ENCODE results near the gene KRT6A.
"Not testable (repeated sequence)": the region's sequence is repeated elsewhere in the genome, so short reads cannot be mapped to it uniquely, and the experiment has no call there.

KRT6A gene

DNA sequence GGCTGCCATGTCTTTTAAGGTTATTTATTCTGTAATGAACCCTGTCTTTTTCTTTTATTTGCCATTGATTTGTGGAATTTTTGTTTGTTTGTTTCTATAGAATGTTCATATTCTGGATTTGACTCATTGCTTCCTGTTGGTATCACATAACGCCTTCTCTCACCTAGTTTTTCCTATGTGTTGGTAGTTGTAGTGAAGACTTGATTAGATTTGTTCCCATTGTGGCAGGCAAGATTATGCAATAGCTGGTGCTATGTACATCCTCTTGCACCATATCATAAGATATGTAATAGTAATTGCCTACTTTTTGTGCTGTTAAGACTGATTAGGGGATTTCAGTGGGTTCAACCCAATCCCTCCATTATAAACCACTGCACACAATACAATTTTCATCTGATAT, 37.2 kb downstream of the KRT6A start:
- no peak for DNase-seq

DNA sequence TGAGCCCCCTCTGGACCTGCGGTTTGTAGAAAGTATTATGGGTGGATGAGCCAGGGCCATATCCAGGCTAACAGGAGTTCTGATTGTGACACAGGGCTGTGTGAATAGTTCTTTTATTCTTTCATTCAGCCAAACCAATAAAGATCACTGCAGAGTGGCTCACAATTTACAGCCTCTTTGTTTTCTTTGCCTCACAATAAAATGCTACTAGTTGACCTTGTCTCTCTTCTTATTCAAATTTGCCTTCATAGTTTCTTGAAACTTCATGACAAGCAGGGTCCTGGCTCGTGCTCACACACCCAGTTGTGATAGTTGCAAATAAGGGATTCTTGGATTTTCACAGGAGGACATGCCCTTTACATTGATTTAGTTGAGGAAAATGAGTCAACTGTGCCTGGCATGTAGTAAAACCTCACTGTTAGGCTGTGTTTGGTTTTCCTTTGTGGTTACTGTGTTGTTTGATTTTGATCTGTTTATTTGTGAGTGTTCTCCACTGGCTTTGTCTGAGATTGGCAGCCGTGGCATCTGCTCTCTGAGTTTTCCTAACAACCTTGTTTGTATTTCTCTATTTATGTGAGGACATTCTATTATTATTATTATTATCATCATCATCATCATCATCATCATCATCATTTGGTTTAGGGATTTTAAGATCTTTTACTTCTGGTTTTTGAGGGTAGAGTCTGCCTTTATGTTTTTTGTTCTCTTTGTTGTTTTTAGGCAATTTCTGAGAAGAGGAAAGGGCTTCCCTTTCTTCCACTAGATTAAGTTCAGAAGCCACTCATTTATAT, 38.5 kb downstream of the KRT6A start:
- no peak for DNase-seq

DNA sequence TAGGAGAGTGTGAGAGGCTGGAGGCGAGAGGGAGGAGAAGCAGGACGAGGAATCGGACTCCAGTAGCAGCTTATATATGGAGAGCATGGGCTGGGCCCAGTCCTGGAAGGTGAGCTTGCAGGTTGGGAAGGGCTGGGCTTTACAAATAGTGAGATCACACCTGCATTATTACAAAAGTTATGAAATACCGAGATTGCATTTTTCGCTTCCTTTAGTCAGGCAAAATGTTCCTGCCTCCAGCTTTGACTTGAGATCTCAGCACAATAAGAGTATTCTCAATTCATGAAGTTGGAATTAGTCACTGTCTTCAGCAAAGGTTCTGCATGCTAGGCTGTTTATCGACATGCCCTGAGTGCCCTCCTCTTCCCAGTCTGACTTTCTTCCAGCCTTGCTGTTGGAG, 41.0 kb downstream of the KRT6A start, which contains the start of gene KRT6B:
Gene KRT6B (minus strand): TSS at position 46 of the 400 bp plus-strand sequence. CDS start 68 bp downstream, outside the sequence.
- no peak for DNase-seq

DNA sequence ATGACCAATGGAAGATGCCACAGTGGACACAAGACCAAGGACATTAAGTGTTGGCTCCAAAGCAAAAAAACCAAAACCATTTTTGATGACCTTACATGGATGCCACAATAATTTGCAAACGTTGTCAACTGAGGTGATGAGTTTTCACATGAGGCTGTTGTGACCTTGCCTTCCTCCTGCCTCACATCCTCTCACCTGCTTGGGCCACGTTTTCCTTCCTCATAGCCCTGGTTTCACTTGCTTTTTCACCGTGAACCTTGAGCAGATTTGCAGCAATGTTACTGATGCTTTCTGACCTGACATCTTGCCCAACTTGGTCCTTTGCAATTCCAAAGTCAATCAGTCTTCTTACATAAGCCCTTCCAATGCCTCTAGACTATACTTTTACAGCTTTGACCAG, 44.8 kb downstream of the KRT6A start:
- no peak for DNase-seq

DNA sequence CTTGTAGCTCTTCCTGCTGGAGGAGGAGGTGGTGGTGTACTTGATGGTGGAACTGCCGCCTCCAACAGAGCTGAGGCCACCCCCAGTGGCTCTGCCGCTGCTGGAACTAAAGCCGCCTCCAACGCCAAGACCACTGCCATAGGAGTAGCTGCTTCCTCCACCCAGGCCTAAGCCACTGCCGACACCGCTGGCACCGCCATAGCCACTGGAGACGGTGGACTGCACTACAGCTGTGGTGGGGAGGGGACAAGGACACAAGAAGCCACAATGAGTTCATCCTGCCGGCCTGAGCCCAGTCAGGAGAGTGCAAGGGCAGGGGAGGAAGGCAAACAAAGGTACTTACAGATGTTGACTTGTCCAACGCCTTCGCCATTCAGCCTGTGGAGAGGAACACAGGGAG, 45.9 kb downstream of the KRT6A start:
- not testable (repeated sequence) for DNase-seq

DNA sequence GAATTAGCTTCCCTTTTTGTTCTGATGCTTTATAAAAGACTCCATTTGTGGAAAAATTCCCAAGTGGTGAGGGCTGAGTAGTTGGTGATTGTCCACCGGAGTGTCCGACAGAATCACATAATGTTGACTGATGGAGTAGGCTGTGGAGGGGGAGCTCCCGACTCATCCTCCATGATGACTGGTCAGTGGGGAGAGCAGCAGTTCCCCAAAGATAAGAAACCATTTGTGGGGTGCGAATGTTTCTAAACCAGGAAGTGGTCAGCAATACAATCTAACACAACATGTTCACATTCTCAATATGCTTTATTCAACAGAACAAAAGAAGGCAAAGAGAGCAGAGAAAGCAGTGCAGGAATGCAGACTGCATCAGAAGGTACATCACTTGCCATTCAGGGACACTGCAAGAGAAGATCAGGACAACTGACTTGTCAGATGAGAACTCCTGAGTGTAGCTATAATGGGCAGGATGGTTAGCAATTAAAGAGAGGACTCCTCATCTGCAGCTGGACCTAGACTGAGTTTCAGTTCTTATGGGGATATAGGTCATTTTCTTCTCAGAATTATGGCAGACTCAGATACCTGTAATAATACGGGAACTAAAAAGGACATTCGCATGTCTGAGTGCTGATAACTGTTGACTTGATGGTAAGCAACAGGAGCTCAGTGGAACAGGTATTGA, 46.6 kb downstream of the KRT6A start:
- no peak for DNase-seq

DNA sequence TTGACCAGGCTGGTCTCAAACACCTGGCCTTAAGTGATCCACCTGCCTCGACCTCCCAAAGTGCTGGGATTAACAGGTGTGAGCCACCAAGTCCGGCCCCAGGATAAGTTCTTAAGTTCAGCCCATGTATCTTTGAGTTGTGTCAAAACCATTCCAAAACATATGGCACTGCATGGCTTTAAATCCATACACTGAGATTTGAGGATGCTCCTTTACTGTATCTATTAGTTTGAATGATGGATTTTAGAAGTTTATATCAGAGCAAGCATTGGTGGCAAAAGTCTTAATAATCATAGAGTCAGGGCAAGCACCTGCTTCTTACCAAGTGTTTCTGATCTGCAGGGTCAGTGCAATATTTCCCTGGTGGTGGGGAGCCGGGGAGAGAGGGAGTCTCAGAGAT, 47.2 kb downstream of the KRT6A start:
- DNase-seq: no peak

DNA sequence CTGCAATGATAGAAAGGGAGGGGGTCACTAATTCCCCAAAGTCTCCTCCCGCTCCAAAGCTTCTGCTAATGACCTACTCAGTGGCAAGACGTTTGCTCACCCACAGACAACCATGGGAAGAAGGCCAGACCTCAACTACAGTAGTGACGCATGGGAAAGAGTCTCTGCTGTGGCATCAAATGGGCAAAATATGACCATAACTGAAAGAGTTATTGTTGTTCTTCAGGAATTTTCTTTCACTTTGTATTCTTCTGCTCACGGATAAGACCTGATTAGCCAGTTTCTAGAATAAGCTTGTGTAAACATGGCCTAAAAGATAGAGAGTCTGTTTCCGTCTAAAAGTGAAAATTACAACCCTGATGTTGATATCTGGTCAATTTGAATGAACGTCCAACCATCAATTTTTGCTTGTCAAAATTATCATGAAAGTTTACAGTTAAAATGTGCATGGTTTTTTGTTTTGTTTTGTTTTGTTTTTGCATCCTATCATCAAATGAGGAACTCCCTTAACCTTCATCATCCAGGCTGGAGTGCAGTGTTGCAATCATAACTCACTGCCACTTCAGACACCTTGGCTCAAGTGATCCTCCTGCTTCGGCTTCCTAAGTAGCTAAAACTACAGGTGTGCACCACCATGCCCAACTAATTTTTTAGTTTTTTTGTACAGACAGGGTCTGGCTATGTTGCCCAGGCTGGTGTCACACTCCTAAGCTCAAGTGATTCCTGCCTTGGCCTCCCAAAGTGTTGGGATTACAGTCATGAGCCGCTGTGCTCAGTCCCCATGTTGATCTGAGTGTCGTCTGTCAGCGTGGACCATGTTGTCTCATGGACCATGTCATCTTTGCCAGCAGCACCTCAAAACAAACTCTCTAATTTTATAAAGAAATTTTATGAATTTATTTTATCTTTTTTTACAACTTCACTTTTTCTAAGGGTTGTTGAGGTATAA, 48.1 kb downstream of the KRT6A start:
- DNase-seq: no peak

DNA sequence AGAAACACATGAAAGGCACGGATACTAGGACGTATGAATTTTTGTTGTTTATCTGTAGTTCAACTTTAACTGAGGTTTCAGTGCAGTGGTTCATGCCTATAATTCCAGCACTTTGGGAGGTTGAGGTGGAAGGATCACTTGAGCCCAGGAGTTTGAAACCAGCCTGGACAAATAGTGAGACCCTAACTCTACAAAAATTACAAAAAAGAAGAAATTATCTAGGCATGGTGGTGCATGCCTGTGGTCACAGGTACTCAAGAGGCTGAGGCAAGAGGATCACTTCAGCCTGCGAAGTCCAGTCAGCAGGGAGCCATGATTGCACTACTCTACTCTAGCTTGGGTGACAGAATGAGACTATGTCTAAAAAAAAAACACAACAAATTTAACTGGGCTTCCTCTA, 49.1 kb downstream of the KRT6A start:
- DNase-seq: no peak

DNA sequence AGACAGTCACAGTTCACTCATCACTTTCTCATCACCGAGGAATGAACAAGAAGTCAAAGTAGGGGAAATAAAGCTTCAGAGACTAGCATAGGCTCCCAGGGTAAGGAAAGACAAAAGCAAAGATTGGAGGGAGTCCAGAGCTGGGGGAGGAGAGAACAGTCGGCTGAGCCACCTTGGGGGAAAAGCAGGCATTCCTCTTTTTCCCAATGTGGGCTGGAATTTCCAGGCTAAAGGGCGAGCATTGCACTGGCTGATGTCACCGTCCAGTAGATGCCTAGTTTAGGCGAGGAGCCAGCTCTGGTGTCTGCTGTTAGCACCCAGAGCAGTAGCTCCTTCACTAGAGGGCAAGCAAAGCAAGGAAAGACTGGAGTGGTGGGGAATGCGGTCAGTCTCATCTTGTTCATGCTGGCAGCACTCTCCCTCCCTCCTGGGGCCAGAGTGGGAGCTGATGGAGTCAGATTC, 50.4 kb downstream of the KRT6A start:
- peak; percentile 18 for DNase-seq

DNA sequence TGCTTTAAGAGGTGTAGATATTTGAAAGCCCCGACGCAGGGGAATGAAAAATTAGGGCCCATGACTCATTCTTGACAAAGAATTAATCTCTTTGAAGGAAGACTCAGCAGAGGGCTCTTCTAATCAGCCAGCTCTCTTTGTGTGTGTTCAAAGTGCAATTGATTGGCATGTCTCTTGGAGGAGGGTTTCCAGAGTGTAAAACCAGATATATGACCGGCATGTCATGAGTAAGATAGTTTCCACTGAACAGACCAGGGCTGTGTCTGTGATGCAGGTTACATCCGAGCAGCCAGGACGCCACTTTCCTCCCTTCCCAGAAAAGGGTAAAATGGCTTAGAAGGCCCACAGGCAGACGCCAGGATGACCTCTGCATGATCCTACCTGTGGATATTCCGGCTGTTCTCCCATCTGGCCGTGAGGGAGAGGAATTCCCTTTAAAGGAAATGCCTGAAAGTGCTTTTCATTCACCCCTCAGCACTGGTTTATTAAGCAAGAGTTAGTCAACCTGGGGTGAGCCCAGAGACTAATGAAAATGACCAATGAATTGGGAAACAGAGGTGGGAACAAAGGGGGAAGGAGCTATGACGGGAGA, 51.6 kb downstream of the KRT6A start:
- DNase-seq: peak; percentile 26

DNA sequence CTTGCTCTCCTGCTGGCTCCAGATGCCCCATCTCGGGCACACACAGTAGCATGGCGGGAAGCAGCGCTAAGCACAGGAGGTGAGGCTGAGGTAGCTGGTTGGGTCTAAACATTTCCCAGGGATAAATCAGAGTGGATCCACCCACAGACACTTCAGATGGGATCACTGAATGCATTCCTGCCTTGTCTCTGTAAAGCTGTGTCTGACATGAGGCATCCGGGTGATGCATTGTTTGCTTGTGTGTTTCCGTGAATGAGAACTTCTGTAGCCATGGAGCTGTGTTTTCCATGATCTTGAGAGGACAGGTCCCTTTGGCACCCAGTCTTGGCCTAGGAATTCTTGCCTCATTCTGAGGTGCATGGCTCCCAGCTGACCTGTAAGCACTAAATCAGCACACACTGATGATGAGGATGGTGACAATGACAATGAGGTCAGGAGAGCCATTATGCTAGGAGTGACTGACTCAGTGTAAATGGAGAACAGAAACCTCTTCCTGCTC, 52.2 kb downstream of the KRT6A start:
- DNase-seq: no peak

DNA sequence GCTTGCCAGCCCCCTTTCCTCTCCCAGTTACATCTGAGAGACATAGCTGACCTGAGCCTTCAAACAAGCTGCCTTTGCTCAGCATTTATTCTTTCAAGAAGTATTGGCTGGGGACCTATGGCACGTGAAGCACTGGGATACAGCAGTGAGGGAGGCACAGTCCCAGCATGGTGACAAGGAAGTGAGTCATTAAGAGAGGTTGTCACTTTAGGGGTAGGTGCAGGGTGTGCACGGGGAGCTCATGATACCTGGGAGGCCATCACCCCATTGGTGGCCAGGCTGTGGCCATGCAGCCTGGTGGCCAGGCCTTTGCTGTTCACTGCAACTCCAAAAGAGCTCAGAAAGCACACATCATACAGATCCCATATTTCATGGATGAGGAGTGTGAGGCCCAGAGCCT, 53.2 kb downstream of the KRT6A start:
- DNase-seq: no peak

DNA sequence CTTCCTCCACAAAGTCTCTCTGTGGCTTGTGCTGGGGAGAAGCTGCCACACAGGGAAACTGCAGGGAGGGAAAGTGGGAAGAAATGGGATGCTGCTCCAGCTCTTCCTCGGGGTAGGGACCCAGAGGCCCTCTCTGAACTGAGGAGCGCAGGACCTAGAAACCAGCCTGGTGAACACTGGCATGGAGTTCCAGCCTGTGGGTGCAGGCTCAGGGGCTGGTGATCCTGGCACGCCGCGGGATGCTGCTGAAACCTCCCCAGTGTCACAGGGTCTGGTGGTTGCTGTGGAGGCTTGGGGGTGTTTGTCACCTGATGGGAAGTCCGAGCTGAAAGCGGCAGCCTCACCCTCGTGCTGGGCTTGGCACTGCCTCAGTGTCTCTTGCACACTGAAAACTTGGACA, 53.6 kb downstream of the KRT6A start:
- DNase-seq: no peak

DNA sequence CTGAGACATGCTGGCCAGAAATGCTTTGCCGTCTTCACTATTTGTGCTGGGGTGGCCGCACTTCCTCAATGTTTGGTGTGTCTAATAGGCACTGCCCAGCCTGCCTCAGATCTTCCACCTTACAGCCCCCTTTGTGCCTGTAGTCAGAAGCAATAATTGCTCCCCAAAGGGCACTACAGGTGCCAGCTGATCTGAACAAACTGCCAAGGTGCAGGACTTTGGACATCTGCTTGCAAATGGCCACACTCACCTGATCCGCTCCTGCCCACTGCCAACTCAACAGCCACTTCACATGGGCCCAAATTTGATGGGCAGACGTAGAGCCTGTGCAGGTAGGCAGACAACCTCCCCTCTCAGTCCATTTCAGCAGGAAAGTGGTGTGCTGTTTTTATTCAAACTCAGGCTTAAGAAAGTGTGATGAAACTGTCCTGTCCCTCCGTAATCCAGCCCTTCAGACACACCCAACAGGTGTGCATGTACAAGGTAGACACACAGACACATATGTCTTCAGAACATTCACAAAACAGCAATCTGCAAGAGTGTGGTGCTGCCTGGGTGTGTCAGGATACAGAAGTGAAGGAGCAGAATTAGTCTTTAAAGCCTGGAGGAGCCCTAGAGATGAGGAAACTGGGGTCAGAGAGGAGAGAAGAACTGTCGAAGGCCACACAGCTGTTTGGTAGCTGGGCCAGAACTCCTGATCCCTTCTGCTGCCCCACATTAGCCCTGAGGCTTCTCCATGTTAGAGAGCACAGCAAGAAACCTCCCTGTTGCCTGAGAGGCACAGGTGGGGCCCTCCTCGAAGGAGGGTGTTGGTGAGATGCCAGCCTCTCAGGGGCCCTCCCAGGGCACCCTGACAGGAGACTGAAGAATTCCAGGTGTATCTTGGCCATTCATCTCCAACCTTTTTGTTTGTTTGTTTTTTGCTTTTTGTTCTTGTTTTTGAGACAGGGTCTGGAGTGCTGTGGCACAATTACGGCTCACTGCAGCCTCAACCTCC, 54.5 kb downstream of the KRT6A start:
- DNase-seq: no peak

DNA sequence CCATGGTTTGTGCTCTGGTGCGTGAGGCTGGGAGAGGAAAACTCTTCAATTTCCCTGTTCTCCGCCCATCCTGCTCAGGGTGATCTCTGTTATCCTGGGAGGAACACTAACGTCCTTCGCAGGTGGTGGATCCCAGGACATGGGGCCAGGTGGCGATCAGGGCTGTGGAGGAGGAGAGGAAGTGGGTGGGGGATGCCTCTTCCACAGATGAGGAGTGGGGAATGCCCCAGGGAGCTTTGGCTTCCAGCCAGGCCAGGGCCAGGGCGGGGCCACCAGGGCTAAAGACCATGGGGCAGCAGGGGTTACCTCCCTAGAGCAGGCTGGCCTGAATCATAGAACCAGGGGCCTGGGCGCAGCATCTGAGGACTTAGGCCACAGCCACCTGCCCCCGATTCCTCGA, 55.5 kb downstream of the KRT6A start:
- no peak for DNase-seq
